ELF-1 (cell line): Measurements from ENCODE around the gene C1QTNF12.
A peak's percentile ranks its signal among the peaks of the same experiment; 100 is the strongest.

ENCODE experiments used
- DNase-seq: peaks from one replicate; pipeline ENCODE4 v3.0.0-alpha.2; 2016; ENCODE audit warnings: low read depth, low spot score

Gene C1QTNF12

DNA sequence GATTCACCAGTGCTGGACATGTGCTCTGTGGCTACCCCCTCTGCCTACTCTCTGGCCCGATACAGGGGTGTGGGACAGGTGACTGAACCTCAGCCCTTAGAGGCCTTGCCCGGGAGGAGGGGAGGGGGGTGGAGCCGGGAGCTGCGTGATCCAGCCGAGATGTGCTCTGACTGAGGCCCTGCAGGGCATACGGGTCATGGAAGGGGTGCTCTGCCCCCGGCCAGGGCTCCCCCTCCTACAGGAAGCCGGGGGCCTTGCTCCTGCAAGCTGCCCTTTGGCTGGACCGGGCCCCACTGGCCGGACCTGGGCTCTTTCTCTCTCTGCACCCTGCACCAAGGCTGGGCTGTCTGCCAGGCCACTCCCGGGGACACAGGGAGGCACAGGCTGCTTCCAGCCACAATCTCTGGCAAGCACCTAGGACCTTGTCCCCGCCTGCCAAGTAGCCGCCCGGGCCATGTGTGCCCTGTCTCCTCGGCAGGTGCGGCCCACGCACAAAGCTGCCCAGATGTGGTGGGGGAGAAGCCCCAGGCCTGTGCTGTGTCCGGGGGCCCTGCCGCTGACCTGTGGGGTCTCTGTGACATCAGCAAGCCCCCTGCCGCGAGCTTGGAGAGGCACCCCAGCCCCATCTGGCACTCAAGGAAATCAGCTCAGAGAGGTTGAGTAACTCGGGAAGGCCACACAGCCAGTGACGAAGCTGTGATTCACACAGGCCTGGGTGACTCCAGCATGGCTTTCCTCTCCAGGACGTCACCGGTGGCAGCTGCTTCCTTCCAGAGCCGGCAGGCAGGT is 35.2 kb upstream of the C1QTNF12 start:
- DNase-seq: no peak

DNA sequence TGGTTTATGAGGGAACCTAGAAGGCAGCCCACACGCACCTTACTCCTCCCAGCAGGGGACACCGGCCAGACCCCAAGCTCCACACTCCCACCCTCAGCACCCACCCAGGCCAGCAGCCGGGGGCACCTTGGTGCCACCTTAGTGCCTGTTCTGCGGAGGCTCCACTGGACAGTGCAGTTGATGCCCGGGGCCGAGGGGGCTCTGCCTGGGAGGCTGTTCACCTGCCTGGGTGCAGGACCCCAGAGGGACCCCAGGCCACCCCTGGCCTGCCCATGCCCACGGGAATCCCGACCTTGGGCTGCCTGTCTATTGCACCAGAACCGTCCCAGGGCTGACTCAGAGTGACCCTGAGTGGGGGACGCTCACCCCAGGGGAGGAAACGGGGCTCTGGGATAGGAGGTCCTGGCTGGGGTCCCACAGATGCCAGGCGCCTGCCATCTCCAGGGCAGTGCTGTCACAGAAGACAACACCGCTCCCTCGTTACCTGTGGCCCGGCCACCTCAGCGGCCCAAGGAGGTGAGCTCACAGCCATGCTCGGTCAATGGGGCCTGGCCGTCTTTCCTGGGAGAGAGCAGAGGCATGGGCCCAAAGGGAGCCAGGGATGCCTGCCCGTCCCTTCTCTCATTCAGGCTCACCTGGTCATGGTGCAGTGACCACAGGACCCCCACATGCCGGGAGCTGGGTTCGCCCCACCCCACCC is 34.4 kb upstream of the C1QTNF12 start:
- no peak for DNase-seq

DNA sequence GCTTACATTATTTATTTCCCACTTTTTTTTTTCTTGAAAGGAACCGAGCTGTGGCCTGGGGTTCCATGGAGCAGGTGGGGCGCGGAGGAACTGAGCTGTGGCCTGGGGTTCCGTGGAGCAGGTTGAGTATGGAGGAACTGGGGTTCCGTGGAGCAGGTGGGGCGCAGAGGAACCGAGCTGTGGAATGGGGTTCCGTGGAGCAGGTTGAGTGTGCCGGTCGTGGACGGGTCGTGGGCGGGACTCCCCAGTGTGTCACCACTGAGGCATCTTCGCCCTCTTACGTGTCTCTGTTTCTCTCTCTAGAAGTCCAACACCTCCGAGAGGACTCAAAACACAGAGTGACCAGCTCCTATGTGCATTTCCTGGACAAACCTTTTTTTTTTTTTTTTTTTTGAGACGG is 32.5 kb upstream of the C1QTNF12 start:
- no peak for DNase-seq

DNA sequence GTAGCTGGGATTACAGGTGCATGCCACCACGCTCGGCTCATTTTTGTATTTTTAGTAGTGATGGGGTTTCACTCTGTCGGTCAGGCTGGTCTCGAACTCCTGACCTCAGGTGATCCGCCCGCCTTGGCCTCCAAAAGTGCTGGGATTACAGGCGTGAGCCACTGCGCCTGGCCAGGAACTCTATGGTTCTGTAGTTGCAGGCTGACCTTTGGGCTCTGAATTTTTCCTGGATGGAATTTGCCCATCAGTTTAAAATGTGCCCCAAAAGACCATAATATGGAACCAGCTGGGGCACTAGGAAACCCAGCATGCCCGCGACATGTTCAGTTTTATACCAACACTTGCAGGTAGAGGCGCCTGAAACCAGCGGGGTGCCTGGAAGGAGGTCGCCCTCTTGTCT is 32.1 kb upstream of the C1QTNF12 start:
- no peak for DNase-seq

DNA sequence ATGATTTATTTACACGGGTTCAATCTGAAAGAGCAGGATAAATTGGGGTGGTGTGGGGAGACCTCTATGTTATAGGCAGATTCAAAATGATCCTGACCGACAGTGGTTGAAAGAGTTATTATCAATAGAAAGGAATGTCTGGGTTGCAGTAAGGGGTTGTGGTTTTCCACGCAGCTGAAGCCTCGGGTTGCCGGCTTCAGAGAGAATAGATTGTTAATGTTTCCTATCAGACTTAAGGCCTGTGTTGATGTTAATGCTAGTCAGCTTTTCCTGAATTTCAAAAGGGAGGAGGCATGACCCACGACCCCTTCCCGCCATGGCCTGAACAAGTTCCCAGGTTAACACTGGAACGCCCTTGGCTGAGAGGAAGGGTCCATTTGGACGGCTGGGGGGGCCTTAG is 29.3 kb upstream of the C1QTNF12 start:
- no peak for DNase-seq

DNA sequence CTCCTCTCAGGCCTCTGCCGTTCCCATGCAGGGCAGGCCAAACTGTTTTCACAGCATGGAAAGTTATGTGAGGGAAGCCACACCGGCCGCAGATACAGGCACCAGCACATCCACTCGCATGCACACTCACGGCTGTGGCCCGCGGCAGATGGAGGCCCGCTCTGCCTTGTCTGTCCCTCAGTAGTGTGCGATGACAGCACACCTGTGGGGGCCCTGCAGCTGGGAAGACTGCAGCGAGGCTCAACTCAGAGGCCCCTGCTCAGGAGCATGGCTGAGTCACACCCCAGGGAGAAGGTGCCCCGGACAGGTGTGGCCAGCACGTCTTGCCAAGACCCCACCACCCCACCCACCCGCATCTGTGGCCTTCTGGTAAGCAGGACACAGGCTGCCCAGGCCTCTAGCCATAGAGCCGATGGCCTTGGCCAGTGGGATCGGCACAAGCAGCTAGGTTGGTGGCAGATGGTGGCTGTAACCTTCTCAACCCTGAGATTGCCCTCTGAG is 28.5 kb upstream of the C1QTNF12 start:
- DNase-seq: no peak

DNA sequence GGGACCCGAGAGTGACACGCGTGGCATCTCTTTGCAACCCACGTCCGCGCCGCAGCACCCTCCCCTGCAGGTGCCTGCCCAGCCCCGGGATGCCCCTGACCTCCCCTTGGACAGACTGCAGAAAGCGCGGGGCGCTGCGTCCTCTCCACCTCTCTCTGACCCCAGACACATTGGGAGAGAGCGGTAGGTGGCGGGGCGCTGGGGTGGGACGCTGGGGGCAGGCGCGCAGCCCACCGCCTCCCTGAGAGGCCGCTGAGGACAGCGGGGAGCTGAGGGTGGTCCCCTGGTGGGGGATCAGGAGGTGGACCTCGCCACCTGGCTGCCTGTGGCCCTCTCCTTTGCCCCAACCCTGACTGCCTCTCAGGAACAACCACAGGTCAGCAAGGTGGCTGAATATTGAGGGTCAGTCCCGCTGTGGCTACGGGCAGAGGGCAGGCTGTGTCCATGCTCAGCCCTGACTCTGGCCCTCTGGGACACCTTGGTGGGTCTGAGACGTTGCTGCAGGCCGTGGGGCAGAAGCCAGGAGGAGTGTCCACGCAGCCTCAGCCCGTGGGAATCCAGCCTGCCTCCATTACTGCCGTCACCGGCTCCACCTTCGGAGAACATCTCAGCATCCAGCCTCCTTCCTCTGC is 27.9 kb upstream of the C1QTNF12 start:
- no peak for DNase-seq

DNA sequence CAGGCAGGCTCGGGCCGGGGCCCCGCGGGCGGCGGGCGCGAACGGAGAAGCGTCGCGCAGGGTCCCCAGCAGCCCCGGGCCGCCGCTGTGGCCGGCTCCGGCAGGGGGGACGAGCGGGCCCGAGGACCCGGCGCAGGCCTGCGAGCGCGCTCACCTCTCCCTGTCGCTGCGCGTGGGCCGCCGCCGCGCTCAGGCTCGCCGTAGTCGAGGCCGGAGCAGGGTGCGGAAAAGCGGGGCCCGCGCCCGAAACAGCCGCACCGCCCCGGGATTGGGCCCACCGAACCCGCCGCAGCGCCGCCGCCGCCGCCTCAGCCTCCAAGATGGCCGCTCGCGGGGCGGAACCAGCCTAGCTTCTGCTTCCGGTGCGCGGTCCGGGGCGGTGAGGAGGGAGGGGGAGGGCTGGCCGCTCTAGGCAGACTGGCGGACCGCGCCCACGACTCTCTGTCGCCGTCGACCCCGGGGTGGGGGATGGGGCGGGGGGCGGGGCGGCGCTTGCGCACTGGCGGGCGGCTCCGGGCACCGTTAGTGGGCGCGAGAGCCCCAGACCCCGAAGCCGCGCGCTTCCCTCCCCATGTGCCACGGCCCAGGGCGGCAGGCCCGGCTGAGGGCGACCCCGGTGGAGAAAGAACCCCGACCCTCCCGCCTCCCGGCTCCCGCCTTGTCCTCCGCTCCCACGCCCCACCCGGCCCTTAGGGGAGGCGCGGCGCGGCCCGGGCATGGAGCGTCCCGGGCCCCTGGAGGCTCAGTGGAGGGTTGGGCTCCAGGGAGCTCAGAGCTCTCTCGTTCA is 27.2 kb upstream of the C1QTNF12 start, which contains the start of gene UBE2J2:
Gene UBE2J2 (minus strand): TSS at position 343 of the 787 bp plus-strand sequence. CDS start 5,862 bp downstream, outside the sequence.
- DNase-seq: peak; percentile 86

DNA sequence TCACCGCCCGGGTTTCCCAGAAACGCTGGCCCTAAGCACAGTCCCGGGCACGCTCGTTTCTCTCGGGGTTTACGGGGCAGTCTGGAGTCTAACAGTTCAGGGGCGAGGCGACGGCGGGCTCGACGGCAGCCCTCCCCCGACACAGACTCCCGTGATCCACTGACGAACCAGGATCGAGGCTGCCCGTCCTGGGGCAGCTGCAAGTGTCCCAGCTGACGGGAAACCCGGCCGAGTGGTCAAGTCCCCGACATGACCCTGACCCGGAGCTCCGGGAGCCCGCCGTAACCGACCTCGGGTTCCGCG is 26.6 kb upstream of the C1QTNF12 start:
- no peak for DNase-seq

DNA sequence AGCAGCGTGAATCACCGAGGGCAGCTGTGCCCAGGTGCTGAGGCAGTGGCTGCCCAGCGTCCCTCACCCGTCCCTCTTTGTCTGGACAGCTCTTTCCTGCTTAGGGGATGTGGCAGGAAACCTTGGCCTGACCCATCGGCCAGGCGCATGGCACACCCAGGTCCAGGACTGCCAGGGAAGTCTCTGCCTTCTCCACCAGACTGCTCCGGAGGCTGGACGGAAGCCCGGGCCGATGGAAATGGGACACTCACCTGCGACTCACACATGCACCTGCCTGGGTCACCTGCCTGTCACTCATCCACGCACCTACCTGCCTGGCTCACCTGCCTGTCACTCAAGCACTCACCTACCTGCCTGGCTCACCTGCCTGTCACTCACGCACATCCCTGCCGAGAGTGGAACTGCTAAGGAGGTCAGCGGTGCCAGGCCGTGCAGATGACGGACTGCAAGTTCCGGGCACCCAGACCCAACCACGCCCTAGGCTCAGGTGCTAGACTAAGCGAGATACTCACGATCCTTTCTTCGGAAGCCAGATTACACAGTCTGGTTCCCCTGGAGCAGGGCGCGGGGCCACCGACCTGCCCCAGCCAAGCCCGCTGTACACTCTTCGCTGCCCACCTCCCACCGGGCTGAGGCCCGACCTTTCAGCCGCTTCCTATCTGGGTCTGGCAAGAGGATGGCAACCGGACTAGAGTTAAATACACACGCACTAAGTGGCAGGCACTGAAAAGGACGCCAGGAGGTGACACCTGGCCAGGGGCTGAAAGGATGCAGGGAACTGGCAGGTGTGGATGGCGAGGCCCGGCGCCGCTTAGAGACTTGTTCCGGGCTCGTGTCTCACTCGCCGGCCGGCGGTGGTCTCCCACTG is 26.1 kb upstream of the C1QTNF12 start:
- no peak for DNase-seq

DNA sequence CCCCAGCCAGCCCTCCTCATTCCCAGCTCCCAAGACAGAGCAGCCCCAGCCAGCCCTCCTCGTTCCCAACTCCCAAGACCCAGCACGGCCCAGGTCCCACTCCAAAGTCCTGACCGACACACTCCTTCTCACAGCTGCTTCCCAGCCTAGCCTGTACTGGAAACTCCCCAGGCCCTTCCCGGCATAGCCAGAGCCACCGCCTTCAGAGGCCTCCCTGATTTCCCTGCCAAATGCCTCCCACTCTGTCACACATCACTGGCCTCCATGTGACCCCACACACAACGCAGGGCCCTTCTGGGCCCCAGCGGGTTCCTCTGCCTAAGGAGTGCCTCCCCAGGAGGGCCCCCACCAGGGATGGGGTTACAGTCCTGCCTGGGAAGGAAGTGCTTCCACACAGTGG is 24.3 kb upstream of the C1QTNF12 start:
- no peak for DNase-seq

DNA sequence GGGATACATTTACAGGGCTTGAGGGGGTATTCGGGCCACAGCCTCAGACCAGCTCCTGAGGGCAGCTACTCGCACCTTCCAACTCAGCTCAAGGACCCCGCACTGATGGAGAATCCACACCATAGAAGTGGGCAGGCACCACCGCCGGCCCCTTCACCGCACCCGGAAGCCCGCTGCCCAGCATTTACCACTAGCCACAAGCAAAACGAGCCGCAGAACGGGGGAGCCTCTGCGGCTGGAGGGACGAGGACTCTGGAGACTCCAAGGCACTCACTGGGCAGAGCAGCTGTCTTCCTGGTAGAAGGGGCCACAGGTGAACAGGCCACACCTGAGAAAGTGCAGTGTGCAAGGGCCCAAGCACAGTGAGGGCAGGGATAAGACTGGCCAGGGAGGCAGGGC is 21.8 kb upstream of the C1QTNF12 start:
- no peak for DNase-seq

DNA sequence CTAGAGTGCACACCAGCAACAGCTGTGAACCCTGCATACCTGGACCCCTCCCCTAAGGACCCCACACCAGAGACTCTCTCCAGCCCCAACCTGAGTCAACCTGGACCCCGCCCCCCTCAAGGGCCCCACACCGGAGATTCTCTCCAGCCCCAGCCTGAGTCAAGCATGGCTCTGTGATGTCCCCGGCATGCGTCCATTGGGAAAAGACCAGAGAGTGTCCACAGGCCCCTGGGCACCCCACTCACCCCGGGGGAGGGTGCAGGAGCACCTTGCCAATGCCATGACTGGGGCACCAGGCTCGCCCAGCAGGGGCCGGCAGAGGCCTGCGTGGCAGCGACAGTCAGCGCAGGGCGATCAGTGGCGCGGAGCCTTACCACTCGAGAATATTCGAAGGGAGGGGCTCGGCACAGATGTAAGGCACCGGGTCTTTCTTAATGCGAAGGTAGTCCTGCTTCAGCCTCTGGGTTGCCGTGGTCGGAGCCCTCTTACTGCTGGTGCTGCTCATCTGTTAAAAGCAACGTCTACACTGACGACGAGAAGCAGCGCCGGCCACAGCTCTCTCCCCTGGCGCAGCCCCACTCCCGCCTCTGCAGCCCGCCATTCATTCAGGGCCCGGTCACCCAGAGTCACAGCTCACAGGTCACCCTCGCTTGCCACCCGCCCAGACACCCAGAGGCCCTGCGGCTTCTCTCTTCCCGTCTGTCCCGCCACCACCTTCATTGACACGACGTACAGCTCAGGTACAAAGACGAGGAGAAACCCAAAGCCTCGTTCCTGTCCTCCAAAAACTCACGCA is 21.2 kb upstream of the C1QTNF12 start:
- DNase-seq: no peak

DNA sequence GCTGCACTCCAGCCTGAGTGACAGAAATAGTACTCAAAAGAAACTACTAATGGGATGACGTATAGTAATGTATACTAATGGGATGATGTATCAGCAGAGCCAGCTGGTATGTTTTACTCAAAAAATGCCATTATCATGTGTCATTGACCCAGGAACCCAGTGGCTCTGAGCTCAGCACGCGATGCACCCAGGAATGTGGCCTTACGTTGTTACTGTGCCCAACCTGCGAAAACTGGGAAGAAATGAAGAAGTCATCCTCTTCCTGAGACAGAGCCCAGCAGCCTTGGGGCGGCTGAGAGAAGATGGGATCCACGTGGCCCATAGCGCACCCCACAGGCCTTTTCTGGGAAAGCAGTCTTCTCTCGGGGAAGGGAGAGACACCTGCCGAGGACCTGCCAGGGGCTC is 18.3 kb upstream of the C1QTNF12 start:
- DNase-seq: peak; percentile 71

DNA sequence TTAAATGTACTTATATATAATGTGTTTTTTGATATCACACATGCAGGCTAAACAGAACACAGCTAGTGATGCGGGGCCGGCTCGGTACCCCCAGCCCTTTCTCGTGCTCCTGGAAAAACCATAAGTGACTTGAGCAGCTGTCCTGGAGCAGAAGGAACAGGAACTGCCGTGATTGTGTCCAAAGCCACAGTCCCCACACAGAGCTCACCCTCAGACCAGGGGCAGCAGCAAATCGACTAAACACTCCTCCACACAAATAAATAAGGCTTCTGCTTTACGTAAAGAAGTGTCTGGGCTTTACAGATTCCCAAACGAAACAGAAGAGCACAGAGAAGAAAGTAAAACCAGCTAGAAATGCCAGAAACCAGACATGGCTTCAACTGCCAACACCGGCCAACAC is 17.5 kb upstream of the C1QTNF12 start:
- no peak for DNase-seq

DNA sequence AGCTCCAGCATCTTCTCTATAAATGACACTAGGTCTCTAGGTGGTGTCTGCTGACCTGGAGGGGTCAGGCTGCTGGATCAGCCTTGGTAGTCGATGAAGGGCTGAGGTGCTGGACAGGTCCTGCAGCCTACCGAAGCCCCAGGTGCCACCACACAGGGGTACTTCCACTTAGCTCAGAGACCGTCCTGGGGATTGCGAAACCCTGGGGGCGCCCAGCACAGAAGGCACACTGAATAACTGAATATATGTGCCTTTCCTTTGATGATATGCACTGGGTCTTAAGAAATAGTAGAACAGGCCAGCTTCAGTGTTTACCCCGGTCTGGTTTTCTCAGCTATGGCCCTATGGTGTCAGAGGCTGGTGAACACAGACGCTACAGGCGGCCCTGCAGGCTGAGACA is 16.2 kb upstream of the C1QTNF12 start:
- DNase-seq: no peak

DNA sequence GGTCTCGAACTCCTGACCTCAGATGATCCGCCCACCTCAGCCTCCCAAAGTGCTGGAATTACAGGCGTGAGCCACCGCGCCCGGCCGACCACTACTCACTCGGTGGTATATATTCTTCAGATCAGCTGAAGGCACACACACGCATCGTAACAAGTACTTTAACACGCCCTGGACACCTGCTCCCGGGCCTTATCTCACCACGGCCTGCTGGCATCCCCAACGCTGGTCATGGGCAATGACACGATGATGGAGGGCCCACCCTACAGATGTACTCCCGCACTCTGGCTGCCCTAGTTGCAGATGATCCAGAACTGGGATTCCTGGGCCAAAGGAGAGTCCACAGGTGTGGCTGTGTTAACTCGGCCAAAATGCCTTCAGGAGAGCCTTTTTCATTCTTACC is 15.5 kb upstream of the C1QTNF12 start:
- DNase-seq: no peak

DNA sequence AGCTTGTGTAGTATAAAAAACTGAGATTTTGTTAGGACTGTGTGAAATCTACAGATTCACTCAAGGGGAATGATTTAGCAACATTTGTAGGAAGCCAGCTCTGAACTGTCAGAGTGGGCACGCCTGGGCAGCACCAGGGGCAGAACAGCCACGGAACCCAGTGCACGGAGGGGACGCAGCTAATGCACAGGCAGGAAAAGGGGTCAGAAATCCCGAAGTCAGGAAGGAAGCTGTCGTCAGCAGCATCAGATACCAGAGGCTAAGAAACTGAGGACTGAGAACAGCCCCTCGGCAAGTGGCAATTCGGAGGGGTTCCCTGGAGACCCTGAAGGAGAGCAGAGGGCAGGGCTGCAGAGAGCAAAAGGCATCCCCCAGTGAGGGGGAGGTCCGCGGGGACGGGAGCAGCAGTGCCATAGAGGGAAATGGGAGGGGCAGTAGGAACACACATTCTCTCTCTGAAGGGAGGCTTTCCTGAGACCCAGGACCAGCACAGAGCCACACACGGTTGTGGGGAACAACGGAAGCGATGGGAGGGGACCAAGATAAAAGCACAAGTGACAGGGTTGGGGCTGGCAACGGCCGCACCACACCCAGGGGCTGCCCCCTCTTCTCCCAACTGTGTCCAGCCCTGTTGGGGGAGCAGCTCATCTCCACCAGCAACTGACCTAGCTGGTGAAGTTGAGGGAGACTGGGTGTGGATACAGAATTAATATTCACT is 14.5 kb upstream of the C1QTNF12 start:
- no peak for DNase-seq

DNA sequence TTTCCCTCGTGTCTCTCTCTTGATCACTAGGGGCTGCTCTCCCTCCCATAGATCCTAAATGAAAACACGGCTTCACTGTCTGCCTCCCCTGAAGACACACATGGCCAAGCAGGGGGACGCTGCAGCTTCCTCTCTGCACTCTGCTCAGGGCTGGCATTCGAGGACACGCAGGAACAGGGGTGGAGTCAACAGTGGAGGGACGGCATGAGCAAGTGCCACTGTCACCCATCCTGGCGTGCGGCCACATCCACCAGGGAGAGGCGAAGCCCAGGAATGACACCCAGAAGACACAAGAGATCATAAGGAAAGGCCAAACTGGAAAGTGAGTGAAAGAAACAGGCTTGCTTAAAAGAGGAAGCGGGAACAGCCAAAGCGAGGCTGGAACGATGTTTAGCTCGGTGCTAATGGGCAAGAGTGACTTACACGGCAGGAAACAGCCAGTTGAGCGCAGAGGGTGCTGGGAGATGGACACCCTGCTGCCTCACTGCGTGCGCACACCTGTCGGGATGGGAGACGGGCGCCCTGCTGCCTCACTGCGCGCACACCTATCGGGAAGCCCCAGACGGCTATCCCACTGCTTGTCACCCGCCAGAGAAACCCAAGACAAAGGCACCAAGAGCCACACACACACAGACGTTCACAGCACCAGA is 13.6 kb upstream of the C1QTNF12 start:
- no peak for DNase-seq
